SW 1271 (cell line): ENCODE results near the gene KIRREL3.

Experiments used
- DNase-seq, 2 experiments: peaks; one replicate each; lab custom pipeline; 2025; lab: John Stamatoyannopoulos, UW

Gene KIRREL3

GRCh38 chr11:126997196-126997595 lies 3.4 kb downstream of the KIRREL3 start:
- no peak for DNase-seq

DNA sequence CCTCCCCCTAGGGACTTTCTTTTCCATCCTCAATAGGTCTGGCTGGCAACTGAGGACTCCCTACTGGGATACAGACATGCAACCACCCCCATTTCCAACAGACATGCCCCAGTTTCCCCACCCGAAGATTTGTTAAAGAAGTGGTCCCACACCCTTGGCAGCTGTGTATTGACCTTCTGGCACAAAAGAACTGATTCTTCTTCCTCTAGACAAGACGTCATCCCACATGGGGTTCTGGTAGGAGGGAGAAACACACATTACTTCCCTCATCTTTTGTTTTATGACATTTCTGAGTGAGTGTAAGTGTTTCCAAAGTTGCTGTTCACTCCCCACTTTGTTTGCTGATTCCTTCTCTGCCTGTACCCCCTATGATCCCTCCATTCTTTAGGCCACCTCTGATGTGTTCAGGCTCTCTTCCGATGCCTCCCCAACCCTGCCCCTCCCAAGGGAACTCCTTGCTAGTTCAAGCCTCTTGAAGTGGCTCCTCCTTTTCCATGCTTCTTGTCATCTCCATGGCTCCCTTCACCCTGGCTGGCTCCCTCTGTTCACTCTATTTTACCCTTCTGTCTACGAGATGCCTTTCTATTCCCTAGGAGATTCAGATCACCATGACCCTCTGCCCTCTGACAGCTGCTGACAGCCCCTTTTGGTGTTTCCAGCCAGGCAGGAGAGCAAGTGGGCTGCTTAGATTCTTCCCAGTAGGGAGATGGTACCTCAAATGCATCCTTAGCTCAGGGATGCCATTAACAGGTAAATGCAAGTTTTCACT lies 4.3 kb downstream of the KIRREL3 start:
- no peak for DNase-seq

GRCh38 chr11:126993599-126993998 lies 7.0 kb downstream of the KIRREL3 start:
- DNase-seq: no peak

DNA sequence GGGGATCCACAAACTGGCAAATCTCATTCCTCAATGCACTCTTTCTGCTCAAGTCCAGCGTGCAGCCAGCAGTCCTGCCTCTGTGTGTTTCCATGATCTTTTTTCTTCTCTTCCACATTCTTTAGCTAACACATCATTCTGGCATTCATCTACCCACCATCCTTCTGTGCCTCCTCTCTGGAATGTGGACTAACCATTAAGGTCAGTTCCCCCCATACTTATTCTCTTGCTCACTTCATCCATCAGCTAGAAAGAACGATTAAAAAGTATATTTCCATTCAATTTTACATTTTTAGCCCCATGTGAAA lies 7.8 kb downstream of the KIRREL3 start:
- no peak for DNase-seq

GRCh38 chr11:126992065-126992803 lies 8.3 kb downstream of the KIRREL3 start:
- DNase-seq: no peak

- no peak for DNase-seq
These were observed 9.0 kb downstream of the KIRREL3 start for GRCh38 chr11:126991596-126991995.

DNA sequence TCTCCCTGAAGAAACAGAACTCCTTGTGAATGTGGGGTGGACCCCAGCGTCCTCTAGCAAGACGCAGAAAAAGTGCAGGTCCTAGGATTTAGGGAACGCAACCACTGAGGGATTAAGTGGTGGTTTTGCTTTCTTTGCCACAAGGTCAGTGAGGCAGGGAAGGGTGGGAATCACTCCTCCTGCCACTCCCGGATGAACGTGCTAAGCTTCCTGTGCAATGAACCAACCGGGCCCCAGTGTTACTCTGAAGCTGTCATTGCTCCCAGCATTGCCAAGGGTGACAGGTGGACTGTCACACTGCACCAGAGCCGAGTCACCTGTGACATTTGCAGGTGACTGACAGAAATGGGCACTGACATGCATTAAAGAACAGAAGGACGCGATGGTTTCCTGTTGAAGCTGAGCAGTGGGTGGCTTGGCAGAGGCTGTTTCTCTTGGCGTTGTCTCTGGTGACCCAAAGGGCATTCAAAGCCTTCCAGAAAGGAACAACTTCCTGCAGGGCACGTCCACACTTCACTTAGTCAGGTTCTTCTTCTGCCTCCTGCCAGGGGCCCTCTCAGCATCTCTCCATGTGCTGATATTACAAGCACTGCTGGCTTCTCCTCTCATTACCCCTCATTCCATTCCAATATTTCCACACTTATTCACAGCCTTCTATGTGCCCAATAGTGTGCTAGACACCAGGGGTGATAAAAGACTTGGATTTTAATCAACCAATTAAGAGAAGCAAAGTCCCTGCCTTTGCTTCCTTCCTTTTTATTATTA lies 9.7 kb downstream of the KIRREL3 start:
- no peak for DNase-seq

- DNase-seq: peak in 1 of 2 experiments; percentile 10
These were observed 10.4 kb downstream of the KIRREL3 start for GRCh38 chr11:126989942-126990715.

DNA sequence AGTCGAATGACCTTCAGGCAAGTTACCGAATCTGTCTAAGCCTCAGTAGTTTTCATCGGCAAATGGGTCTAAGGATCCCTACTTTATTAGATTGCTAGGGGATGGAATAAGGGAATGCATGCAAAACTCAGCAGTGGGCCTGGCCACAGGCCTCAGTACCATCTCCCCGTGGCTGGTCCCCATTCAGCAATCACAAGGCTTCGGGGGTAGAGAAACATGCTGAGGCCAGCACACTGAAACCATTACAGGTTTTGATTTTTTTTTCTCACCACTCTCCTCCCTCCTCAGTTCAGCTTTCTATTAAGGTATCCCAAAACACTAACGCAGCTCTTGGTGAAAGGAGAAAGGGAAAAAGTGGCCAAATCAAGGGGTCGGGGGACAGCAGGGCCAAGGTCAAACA lies 11.9 kb downstream of the KIRREL3 start:
- no peak for DNase-seq

GRCh38 chr11:126981635-126982034 lies 18.9 kb downstream of the KIRREL3 start:
- DNase-seq: no peak

DNA sequence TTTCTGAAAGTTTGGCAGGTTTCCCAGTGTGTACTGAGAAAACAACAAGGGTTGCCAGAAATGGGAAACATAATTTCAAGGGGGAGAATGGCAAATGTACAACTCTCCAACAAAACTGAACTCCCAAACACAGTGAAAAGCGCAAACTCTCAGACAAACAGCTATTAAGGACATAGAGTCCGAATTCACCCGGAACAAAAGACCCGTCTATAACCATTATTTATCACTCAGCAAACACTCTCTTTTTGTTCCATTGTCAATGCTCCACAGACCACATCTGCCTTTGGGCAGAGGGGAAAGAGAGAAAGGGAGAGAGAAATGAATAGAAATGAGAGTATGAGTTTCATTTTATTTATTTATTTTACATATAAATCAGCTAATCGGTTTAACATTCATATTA lies 21.7 kb downstream of the KIRREL3 start:
- no peak for DNase-seq

- no peak for DNase-seq
These were observed 22.4 kb downstream of the KIRREL3 start for GRCh38 chr11:126978165-126978564.

GRCh38 chr11:126973051-126973450 lies 27.5 kb downstream of the KIRREL3 start:
- DNase-seq: no peak

DNA sequence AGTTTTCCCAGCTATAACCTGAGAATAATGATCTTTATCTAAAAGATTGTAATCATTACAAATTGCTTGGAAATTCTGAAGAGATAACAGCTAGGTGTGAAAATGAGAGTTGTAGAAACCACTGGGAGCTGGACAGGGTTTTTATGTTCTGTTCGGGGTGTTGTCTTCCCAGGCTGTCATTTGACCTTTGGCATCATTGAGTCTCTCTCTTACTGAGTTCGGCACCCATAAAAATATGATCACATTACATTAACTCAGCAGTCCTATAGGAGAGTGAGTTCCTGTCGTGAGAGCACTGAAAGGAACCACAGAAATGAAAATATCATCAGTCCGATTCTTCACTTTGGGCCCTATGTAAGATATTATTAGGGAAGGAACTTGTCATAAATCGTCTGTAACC lies 29.3 kb downstream of the KIRREL3 start:
- DNase-seq: no peak

DNA sequence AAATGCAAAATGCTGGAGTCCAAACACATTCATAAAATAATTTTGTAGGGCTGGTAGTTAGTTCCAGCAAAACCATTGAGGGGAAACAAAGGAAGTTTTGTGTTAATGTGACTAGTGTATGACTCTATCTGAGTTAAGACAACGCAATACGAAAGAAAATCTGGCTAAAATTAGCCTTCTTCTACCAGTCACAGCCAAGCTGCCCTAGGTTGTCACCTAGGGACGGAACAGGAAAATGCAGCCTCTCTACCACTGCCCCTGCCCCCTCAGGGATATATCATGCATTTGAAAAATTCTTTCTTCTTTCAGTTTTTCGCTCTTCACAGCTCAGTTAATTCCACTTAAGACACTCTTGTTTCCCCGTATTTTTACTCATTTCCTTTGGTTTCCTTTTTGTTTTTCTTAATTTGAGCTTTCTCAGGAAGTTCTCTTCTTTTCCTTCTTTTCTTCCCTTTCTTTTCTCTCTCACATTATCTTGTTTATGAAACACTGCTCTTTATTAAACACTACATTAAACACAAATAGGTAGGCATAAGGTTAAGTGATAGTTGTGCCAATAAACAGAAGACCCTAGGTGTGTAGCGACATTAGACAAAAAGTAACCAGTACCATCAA lies 30.6 kb downstream of the KIRREL3 start:
- DNase-seq: no peak

DNA sequence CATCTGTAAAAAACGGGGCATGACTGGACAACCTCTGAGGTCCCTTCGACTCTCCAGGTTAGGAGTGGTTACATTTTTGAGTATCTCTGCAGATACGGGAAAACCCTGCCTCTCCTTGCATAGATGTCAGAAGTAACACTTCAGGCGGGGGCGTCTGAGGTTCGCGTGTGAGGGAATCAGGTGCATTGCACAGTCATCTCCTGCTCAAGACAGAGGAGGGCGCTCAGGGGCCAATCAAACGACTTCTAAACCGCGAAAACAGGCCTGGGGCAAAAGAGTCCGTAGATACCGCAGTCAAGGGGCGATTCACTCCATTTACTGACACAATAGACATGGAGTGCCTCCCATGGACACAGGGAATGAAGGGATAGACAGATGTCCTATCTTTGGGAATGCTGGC lies 31.7 kb downstream of the KIRREL3 start:
- no peak for DNase-seq

DNA sequence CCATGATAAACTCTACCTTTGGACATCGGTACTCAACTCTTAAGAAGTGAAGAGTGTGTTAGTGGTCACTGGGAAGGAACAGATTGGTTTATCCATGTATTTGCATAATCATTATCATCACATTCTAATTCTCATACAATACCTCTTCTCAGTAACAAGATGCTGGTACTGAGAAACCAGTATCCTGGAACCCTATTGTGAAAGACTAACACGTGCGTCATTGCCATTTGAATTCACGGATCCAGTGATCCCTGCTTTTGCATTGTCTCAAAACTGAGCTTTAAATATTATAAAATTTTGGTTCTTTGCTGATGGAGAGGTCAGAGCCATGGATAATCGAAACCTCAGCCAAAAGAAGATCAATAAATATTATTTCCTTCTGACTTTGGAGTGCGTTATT lies 35.2 kb downstream of the KIRREL3 start:
- DNase-seq: no peak

DNA sequence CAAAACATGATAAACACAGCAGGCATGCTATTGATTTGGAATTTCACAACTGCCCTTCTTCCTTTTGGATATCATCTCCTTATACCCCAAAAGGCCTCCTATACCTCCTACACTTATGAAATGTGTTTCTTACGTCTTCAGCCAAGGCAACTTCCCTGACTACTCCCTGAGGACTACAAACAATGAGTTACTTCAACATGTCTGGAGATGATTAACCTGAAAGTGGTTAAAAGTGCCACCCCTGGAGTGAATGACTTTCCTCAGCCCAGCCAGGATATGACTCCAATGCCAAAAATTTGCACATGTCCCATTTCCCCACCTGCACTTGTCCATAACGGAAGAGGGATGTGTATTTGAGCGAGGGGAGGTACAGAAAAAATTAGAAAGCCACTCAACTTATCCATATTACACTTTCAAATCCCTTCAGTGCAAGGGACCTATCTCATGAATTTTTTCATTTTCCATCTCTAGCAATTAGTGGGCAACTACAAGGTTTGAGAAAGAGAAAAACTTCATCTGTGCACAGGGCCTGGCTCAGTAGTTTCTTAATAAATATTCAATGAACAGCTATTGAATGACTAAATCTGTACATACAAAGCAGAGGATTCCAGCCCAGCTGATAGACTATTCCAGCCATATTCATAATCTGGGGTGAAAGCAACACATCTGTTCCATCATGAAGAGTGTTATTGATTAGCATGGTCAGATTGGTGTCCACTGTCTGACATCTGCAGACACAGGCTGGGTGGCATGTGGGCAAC lies 36.8 kb downstream of the KIRREL3 start:
- DNase-seq: no peak

DNA sequence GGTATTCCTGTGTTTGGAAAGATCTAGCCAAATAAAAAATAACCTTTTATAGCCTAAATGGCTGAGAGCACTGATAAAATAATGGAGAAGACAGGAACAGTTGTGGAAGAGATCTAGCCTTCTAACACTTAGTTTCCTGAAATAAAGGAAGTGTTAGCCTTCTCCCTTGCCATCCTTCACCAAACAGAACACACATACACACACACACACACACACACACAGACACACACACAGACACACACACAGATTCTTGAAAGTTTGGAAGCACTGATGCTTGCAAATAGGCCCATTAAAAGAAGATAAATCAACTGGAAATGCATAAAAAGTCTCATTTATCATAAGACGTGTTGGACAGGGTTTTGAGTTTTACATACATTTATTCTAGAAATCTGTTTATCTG lies 37.5 kb downstream of the KIRREL3 start:
- no peak for DNase-seq

DNA sequence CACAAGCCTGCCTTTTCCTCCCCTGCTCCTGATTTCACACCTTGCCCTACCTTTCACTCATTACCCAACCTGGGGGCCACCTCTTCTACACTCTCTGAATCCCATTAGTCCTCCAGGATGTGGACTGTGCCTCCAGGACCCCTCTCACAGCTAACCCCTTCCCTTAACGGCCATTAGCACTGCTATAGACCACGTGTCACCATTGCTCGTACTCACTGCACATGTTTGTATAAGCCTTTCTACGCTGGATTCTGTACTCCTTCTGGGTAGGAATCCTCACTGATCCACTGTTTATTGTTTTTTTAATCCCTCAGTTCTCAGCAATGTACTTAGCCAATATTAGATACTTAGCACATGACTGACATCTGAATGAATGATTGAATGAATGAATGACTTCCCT lies 40.9 kb downstream of the KIRREL3 start:
- DNase-seq: no peak

GRCh38 chr11:126956635-126957034 lies 43.9 kb downstream of the KIRREL3 start:
- DNase-seq: no peak
